HepG2 (cell line): Measurements from ENCODE around the gene PTPRO. TPM values are rescaled to one million over a fixed set of nuclear protein-coding genes. Genes with fewer than 3 reads are reported as not detected.

ENCODE experiments used
- ATAC-seq: fragments of 200-7000 bp; cut with Tn5 transposase; 3 replicates; pipeline ENCODE4 v1.9.1; 2020; ENCODE audit warnings: mild to moderate bottlenecking, moderate library complexity
- BruUV-seq: library from RNA; stranded (reverse); fragments of 400-500 nt; replicated peaks from 2 replicates; lab custom pipeline; 2021; lab: Mats Ljungman, UMichigan
- CTCF ChIA-PET: fragments of 300-600 bp; formaldehyde crosslinking; extraction: SDS; loops from one replicate; lab custom pipeline; 2021; ENCODE audit warnings: low total read pairs, inconsistent platforms, low intra/inter-chr PET ratio; lab: Yijun Ruan, JAX
- POLR2A ChIA-PET: fragments of 350-600 bp; sonication (Branson Sonifier 250); formaldehyde crosslinking; loops from one replicate; lab custom pipeline; 2020; ENCODE audit warnings: antibody characterized with exemption, inconsistent platforms; lab: Yijun Ruan, JAX
- DNase-seq: peaks from one replicate; pipeline ENCODE4 v3.0.0-alpha.2; 2015; ENCODE audit warnings: low spot score
- FAIRE-seq: peaks from 3 replicates; lab custom pipeline; 2011; peaks lifted over from hg19 to GRCh38; lab: Jason Lieb, UNC
- H2AFZ ChIP-seq: one replicate; pipeline ENCODE4 v1.6.1; 2011; ENCODE audit warnings: low read length, inconsistent platforms
- H3K27ac ChIP-seq: fragments of 300-600 bp; 3 replicates; pipeline ENCODE4 v1.8.0; 2011; ENCODE audit warnings: mixed run types, mild to moderate bottlenecking, mixed read lengths, low read length, inconsistent platforms; ENCODE audit not compliant: insufficient read depth; ENCODE audit errors: extremely low read length
- H3K27me3 ChIP-seq, 2 experiments: fragments of 200-600 bp in 1 of 2; 2 replicates in 1 of 2; 3 replicates in 1 of 2; pipeline versions ENCODE4 v1.6.0 to v1.8.0; 2011; ENCODE audit warnings: low read length in 2 of 2, mild to moderate bottlenecking in 2 of 2, moderate library complexity in 2 of 2, inconsistent platforms in 1 of 2; ENCODE audit not compliant: insufficient read depth in 2 of 2, control insufficient read depth in 1 of 2
- H3K36me3 ChIP-seq, 2 experiments: fragments of 200-600 bp in 1 of 2; replicated peaks in 1 of 2; 2 replicates in 1 of 2; 3 replicates in 1 of 2; pipeline versions ENCODE4 v1.5.1 to v1.8.0; 2011; ENCODE audit warnings: low read length in 2 of 2, inconsistent platforms in 1 of 2; ENCODE audit not compliant: insufficient read depth in 2 of 2, control insufficient read depth in 1 of 2
- H3K4me1 ChIP-seq: 2 replicates; pipeline ENCODE4 v1.5.1; 2012; ENCODE audit warnings: low read length, inconsistent platforms; ENCODE audit not compliant: insufficient read depth
- H3K4me2 ChIP-seq: 2 replicates; pipeline ENCODE4 v1.6.0; 2011; ENCODE audit warnings: low read depth, low read length, inconsistent platforms
- H3K4me3 ChIP-seq, 3 experiments: fragments of 200-600 bp in 1 of 3; sonication (generic), shearing (Covaris generic) in 1 of 3; replicated peaks in 1 of 3; 2 replicates each; pipeline ENCODE4 v1.5.1; 2011 to 2016; ENCODE audit warnings: low read length in 3 of 3, inconsistent platforms in 2 of 3, low read depth in 2 of 3, mild to moderate bottlenecking in 2 of 3, control low read depth in 1 of 3, mixed read lengths in 1 of 3; ENCODE audit not compliant: insufficient read depth in 1 of 3
- H3K79me2 ChIP-seq: one replicate; pipeline ENCODE4 v1.6.1; 2011; ENCODE audit warnings: low read length, inconsistent platforms; ENCODE audit not compliant: insufficient read depth
- H3K9ac ChIP-seq: 2 replicates; pipeline ENCODE4 v1.6.0; 2011; ENCODE audit warnings: mild to moderate bottlenecking, low read depth, low read length, inconsistent platforms; ENCODE audit not compliant: insufficient read depth
- H3K9me3 ChIP-seq: 2 replicates; pipeline ENCODE4 v1.5.1; 2012; ENCODE audit warnings: mild to moderate bottlenecking, low read length
- H4K20me1 ChIP-seq: 2 replicates; pipeline ENCODE4 v1.6.0; 2011; ENCODE audit warnings: inconsistent platforms, mild to moderate bottlenecking, low read length, moderate library complexity; ENCODE audit not compliant: insufficient read depth
- ATAD3A ChIP-seq: sonication (generic); formaldehyde crosslinking; IDR thresholded peaks from 2 replicates; pipeline ENCODE4 v1.4.0; 2020; ENCODE audit warnings: missing genetic modification reagents
- DDIT3 ChIP-seq: sonication (generic); formaldehyde crosslinking; IDR thresholded peaks from 2 replicates; pipeline ENCODE4 v1.4.0; 2020; ENCODE audit warnings: mild to moderate bottlenecking, missing genetic modification reagents
- HNF1A ChIP-seq, 2 experiments: sonication (generic) in 1 of 2; formaldehyde crosslinking in 1 of 2; IDR thresholded peaks; 2 replicates each; pipeline versions ENCODE4 v1.4.0 to v1.6.1; 2016 to 2020; ENCODE audit warnings: borderline replicate concordance in 1 of 2, low read depth in 1 of 2, mild to moderate bottlenecking in 1 of 2, missing genetic modification reagents in 1 of 2
- KAT7 ChIP-seq: IDR thresholded peaks from 2 replicates; pipeline ENCODE4 v1.6.1; 2018; ENCODE audit warnings: borderline replicate concordance, missing compliant biosample characterization
- PHF5A ChIP-seq: IDR thresholded peaks from one replicate; pipeline ENCODE4 v1.6.1; 2018; ENCODE audit warnings: low read depth, missing genetic modification reagents; ENCODE audit not compliant: unreplicated experiment
- RARA ChIP-seq: IDR thresholded peaks from 2 replicates; pipeline ENCODE4 v1.6.1; 2016; ENCODE audit warnings: missing genetic modification reagents, missing compliant biosample characterization
- SIN3B ChIP-seq: fragments of 150-350 bp; IDR thresholded peaks from 2 replicates; pipeline ENCODE4 v1.6.1; 2014; ENCODE audit warnings: low read length
- TAF1 ChIP-seq: sonication (generic); formaldehyde crosslinking; IDR thresholded peaks from 2 replicates; pipeline ENCODE4 v1.4.0; 2020; ENCODE audit warnings: missing genetic modification reagents
- ZNF34 ChIP-seq: sonication (generic); formaldehyde crosslinking; IDR thresholded peaks from 2 replicates; pipeline ENCODE4 v1.4.0; 2020; ENCODE audit warnings: mild to moderate bottlenecking, missing genetic modification reagents, borderline replicate concordance
- ZNF441 ChIP-seq: sonication (generic); formaldehyde crosslinking; IDR thresholded peaks from 2 replicates; pipeline ENCODE4 v1.7.0; 2021; ENCODE audit warnings: missing genetic modification reagents, borderline replicate concordance
- ZNF644 ChIP-seq: IDR thresholded peaks from 2 replicates; pipeline ENCODE4 v1.6.1; 2016; ENCODE audit warnings: low read depth
- ZNF878 ChIP-seq: sonication (generic); formaldehyde crosslinking; IDR thresholded peaks from 2 replicates; pipeline ENCODE4 v1.8.1; 2023; ENCODE audit warnings: mild to moderate bottlenecking, missing genetic modification reagents, moderate library complexity
- WGBS: methylation state at CpG from one replicate; pipeline ENCODE4 v1.1.6; 2017; ENCODE audit warnings: low lambda C conversion rate; 5-methylcytosine and 5-hydroxymethylcytosine counted together
- in situ Hi-C: cut with HindIII; loops from 2 replicates; pipeline ENCODE4 v1.10.0; 2017; ENCODE audit warnings: low pct_unique_long_range_greater_than_20kb; ENCODE audit not compliant: extremely low pct_ligation_motif_present
- intact Hi-C: fragments of 100-400 bp; cut with micrococcal nuclease; formaldehyde crosslinking; loops from one replicate; pipeline ENCODE4 v1.10.0; 2022; ENCODE audit not compliant: unreplicated experiment
- polyA plus RNA-seq, 8 experiments: library from polyadenylated mRNA; depleted of rRNA in 3 of 8; stranded (reverse) in 7 of 8; unstranded in 1 of 8; fragments of >200 nt; fragmentation: Illumina TruSeq in 4 of 8; extraction: Trizol in 4 of 8; gene quantifications; 2 replicates each; pipeline versions ENCODE4 v1.2.1 to v1.2.3, GENCODE V29; 2011 to 2016; ENCODE audit warnings: low read depth in 4 of 8, missing spikeins in 1 of 8, mixed read lengths in 1 of 8; ENCODE audit not compliant: insufficient read depth in 1 of 8
- total RNA-seq, 5 experiments: library from RNA; depleted of rRNA; stranded (reverse); fragments of >200 nt; fragmentation: Illumina TruSeq; extraction: Trizol; gene quantifications; 2 replicates each; pipeline ENCODE4 v1.2.3, GENCODE V29; 2016; ENCODE audit warnings: low read depth in 1 of 5
- TF ChIP-seq, protein P1 (sequence below): sonication (generic); formaldehyde crosslinking; IDR thresholded peaks from 2 replicates; pipeline ENCODE4 v1.4.0; 2020; ENCODE audit warnings: mild to moderate bottlenecking, missing genetic modification reagents
- TF ChIP-seq, protein P2 (sequence below), 2 experiments: IDR thresholded peaks; 2 replicates each; pipeline ENCODE4 v1.6.1; 2011 to 2012; ENCODE audit warnings: low read length in 2 of 2, borderline replicate concordance in 1 of 2, low read depth in 1 of 2, mild to moderate bottlenecking in 1 of 2, moderate library complexity in 1 of 2
- TF ChIP-seq, protein P3 (sequence below): sonication (generic); formaldehyde crosslinking; IDR thresholded peaks from 2 replicates; pipeline ENCODE4 v1.5.1; 2020; ENCODE audit warnings: missing genetic modification reagents, mild to moderate bottlenecking, borderline replicate concordance

The PTPRO gene
- total and polyA plus RNA-seq, 2 of the 13 experiments (the other 11 are each of a cell fraction or from before 2014, with no cell fraction given) = 0.04 TPM; not detected in 1

DNA sequence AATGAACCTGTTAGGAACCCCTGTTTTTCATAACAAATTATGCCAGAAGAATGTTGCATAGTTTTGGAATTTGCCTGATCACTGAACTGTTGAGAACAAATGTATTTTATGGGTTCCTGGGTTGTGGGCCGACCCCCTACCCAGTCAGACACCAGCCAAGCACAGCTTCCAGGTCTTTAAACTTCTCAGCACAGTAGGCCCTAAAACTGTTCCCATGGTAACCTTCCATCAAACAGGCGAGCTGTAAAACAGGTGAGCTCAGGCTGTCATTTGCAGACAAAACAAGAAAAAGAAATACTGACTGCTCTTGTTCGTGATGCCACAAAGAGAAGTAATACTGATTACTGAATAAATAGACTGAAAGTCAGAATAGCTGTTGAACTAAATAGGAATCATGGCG, 147.0 kb downstream of the PTPRO start:
- H3K4me1 ChIP-seq = no peaks in the 10 kb centered on the region
- no TSS peak for BruUV-seq
- intact Hi-C loops (no loop called here), in situ Hi-C loops (no loop called here)
- ChIA-PET POLR2A (no interaction called here), CTCF (no interaction called here)
- no peak for TF ChIP-seq RARA (CRISPR knock-in tag)
- TF ChIP-seq ZNF878 (CRISPR knock-in tag) = no peak
- no peak for TF ChIP-seq DDIT3 (CRISPR knock-in tag)
- no peak for TF ChIP-seq SIN3B
- TF ChIP-seq, protein P1, sequence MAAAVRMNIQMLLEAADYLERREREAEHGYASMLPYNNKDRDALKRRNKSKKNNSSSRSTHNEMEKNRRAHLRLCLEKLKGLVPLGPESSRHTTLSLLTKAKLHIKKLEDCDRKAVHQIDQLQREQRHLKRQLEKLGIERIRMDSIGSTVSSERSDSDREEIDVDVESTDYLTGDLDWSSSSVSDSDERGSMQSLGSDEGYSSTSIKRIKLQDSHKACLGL (CRISPR knock-in tag) = no peak
- TF ChIP-seq ZNF34 (CRISPR knock-in tag) = no peak
- TF ChIP-seq TAF1 (CRISPR knock-in tag) = no peak
- TF ChIP-seq, protein P2, sequence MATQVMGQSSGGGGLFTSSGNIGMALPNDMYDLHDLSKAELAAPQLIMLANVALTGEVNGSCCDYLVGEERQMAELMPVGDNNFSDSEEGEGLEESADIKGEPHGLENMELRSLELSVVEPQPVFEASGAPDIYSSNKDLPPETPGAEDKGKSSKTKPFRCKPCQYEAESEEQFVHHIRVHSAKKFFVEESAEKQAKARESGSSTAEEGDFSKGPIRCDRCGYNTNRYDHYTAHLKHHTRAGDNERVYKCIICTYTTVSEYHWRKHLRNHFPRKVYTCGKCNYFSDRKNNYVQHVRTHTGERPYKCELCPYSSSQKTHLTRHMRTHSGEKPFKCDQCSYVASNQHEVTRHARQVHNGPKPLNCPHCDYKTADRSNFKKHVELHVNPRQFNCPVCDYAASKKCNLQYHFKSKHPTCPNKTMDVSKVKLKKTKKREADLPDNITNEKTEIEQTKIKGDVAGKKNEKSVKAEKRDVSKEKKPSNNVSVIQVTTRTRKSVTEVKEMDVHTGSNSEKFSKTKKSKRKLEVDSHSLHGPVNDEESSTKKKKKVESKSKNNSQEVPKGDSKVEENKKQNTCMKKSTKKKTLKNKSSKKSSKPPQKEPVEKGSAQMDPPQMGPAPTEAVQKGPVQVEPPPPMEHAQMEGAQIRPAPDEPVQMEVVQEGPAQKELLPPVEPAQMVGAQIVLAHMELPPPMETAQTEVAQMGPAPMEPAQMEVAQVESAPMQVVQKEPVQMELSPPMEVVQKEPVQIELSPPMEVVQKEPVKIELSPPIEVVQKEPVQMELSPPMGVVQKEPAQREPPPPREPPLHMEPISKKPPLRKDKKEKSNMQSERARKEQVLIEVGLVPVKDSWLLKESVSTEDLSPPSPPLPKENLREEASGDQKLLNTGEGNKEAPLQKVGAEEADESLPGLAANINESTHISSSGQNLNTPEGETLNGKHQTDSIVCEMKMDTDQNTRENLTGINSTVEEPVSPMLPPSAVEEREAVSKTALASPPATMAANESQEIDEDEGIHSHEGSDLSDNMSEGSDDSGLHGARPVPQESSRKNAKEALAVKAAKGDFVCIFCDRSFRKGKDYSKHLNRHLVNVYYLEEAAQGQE (IDR thresholded peaks at IDR 0.05; ENCODE audit: borderline replicate concordance in 1 of 2, low read depth in 1 of 2, low read length in 2 of 2) = no peak
- TF ChIP-seq PHF5A (CRISPR knock-in tag) = no peak
- TF ChIP-seq KAT7 (CRISPR knock-in tag) = no peak
- TF ChIP-seq, protein P3, sequence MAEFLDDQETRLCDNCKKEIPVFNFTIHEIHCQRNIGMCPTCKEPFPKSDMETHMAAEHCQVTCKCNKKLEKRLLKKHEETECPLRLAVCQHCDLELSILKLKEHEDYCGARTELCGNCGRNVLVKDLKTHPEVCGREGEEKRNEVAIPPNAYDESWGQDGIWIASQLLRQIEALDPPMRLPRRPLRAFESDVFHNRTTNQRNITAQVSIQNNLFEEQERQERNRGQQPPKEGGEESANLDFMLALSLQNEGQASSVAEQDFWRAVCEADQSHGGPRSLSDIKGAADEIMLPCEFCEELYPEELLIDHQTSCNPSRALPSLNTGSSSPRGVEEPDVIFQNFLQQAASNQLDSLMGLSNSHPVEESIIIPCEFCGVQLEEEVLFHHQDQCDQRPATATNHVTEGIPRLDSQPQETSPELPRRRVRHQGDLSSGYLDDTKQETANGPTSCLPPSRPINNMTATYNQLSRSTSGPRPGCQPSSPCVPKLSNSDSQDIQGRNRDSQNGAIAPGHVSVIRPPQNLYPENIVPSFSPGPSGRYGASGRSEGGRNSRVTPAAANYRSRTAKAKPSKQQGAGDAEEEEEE = no peak
- TF ChIP-seq ZNF644 (CRISPR knock-in tag) = no peak
- no peak for TF ChIP-seq ZNF441 (CRISPR knock-in tag)
- no peak for TF ChIP-seq ATAD3A (CRISPR knock-in tag)
- TF ChIP-seq HNF1A (IDR thresholded peaks at IDR 0.05; ENCODE audit: low read depth) = no peak
- TF ChIP-seq HNF1A (CRISPR knock-in tag; IDR thresholded peaks at IDR 0.05; ENCODE audit: borderline replicate concordance) = no peak
- ATAC-seq (no peak), FAIRE-seq (no peak), DNase-seq (no peak)
- H3K9ac ChIP-seq = no peak overlapping the region
- no peak overlapping the region for H3K4me3 ChIP-seq
- H3K27ac ChIP-seq = no peak overlapping the region
- no peak overlapping the region for H2AFZ ChIP-seq
- H3K9me3 ChIP-seq = no peaks in the 10 kb centered on the region
- no peaks in the 10 kb centered on the region for H4K20me1 ChIP-seq
- no peaks in the 10 kb centered on the region for H3K79me2 ChIP-seq
- no peaks in the 10 kb centered on the region for H3K27me3 ChIP-seq
- under 1% methylated on average over 4 of the region's 4 CpGs for WGBS
- H3K4me2 ChIP-seq = no peak overlapping the region
- H3K36me3 ChIP-seq = no peaks in the 10 kb centered on the region
